A673 (cell line): Measurements from ENCODE around the gene FAM89B. TPM values are rescaled to one million over a fixed set of nuclear protein-coding genes. Genes with fewer than 3 reads are reported as not detected.
A peak's percentile ranks its signal among the peaks of the same experiment; 100 is the strongest.

Experiments used
- BruUV-seq: library from RNA; stranded (reverse); fragments of 400-500 nt; replicated peaks from 2 replicates; lab custom pipeline; 2021; lab: Mats Ljungman, UMichigan
- CTCF ChIA-PET: fragments of 300-600 bp; sonication (Branson Sonifier 250); formaldehyde crosslinking; loops from one replicate; lab custom pipeline; 2022; ENCODE audit warnings: antibody characterized with exemption; lab: Charles Lee
- POLR2A ChIA-PET: fragments of 300-600 bp; sonication (Branson Sonifier 250); formaldehyde crosslinking; loops from one replicate; lab custom pipeline; 2022; ENCODE audit warnings: antibody characterized with exemption; ENCODE audit not compliant: low non-redundant PET; lab: Charles Lee
- DNase-seq: peaks from one replicate; pipeline ENCODE4 v3.0.0-alpha.2; 2015; ENCODE audit warnings: low spot score
- H3K27ac ChIP-seq: fragments of 200-600 bp; sonication (generic); 2 replicates; pipeline ENCODE4 v1.5.1; 2016; ENCODE audit warnings: mixed run types, low read depth, mild to moderate bottlenecking, mixed read lengths, antibody characterized with exemption, low read length; ENCODE audit not compliant: poor library complexity, severe bottlenecking
- H3K27me3 ChIP-seq: fragments of 200-600 bp; sonication (generic); replicated peaks from 2 replicates; pipeline ENCODE4 v1.6.1; 2017; ENCODE audit warnings: mixed run types, low read depth, mild to moderate bottlenecking, mixed read lengths, antibody characterized with exemption, low read length; ENCODE audit not compliant: insufficient read depth, poor library complexity
- H3K36me3 ChIP-seq: fragments of 200-600 bp; sonication (generic); 2 replicates; pipeline ENCODE4 v1.6.1; 2016; ENCODE audit warnings: mixed run types, mild to moderate bottlenecking, mixed read lengths, antibody characterized with exemption, low read length; ENCODE audit not compliant: insufficient read depth, poor library complexity, severe bottlenecking
- H3K4me1 ChIP-seq: fragments of 200-600 bp; sonication (generic); 2 replicates; pipeline ENCODE4 v1.6.1; 2017; ENCODE audit warnings: mixed run types, mild to moderate bottlenecking, mixed read lengths, antibody characterized with exemption, low read length; ENCODE audit not compliant: insufficient read depth, poor library complexity, severe bottlenecking
- H3K4me3 ChIP-seq: fragments of 200-600 bp; sonication (generic); 2 replicates; pipeline ENCODE4 v1.5.1; 2016; ENCODE audit warnings: low read depth, mixed run types, mild to moderate bottlenecking, mixed read lengths, low read length; ENCODE audit not compliant: poor library complexity, severe bottlenecking
- H3K9me3 ChIP-seq: fragments of 200-600 bp; sonication (generic); 2 replicates; pipeline ENCODE4 v1.6.1; 2016; ENCODE audit warnings: mixed run types, low read depth, mild to moderate bottlenecking, mixed read lengths, antibody characterized with exemption, low read length; ENCODE audit not compliant: poor library complexity, severe bottlenecking
- CTCF ChIP-seq: fragments of 300-800, 200-600 bp; sonication (generic); conservative IDR thresholded peaks from 2 replicates; pipeline ENCODE4 v1.5.1; 2017; ENCODE audit warnings: low read depth, mild to moderate bottlenecking, antibody characterized with exemption, low read length, moderate library complexity, mixed read lengths
- EZH2 ChIP-seq: fragments of 200-600 bp; sonication (generic); IDR thresholded peaks from 2 replicates; pipeline ENCODE4 v1.6.1; 2017; ENCODE audit warnings: borderline replicate concordance, low read depth, mild to moderate bottlenecking, mixed read lengths, antibody characterized with exemption, low read length; ENCODE audit not compliant: poor library complexity, severe bottlenecking
- intact Hi-C: fragments of 100-400 bp; cut with micrococcal nuclease; formaldehyde crosslinking; loops from one replicate; pipeline ENCODE4 v1.10.0; 2022; ENCODE audit not compliant: unreplicated experiment
- total RNA-seq: library from RNA; stranded (reverse); gene quantifications from 2 replicates; pipeline ENCODE4 v1.2.3, GENCODE V29; 2021

FAM89B gene
- total RNA-seq, 1 experiment from 2014 or later, result 88.3 TPM

GRCh38 chr11:65610404-65610803 is 38.1 kb downstream of the FAM89B start:
- Histone ChIP-seq H3K4me3 (no peak overlapping the region), H3K9me3 (no peaks in the 10 kb centered on the region), H3K27ac (peak overlapping the region; percentile 90), H3K27me3 (no peaks in the 10 kb centered on the region), H3K4me1 (peaks cover 28% of the 10 kb centered on the region), H3K36me3 (peaks cover 10% of the 10 kb centered on the region)
- BruUV-seq, result no TSS peak
- no peak for TF ChIP-seq CTCF
- no peak for TF ChIP-seq EZH2
- intact Hi-C loops, result no loop called here
- ChIA-PET CTCF (no interaction called here), POLR2A (no interaction called here)
- no peak for DNase-seq

- Histone ChIP-seq H3K4me3 (peak overlapping the region; percentile 92), H3K9me3 (no peaks in the 10 kb centered on the region), H3K27me3 (no peaks in the 10 kb centered on the region), H3K36me3 (peaks cover 3% of the 10 kb centered on the region), H3K27ac (peak overlapping the region; percentile 90), H3K4me1 (peaks cover 28% of the 10 kb centered on the region)
- CTCF ChIA-PET, result no interaction called here
- TF ChIP-seq CTCF (no peak), EZH2 (no peak)
- intact Hi-C loops, result no loop called here
- peak; percentile 36 for DNase-seq
- BruUV-seq, result no TSS peak
- POLR2A ChIA-PET, result no interaction called here
These were observed 38.9 kb downstream of the FAM89B start for GRCh38 chr11:65611028-65611757.

- H3K4me3 ChIP-seq, result peak overlapping the region; percentile 92
- H3K9me3 ChIP-seq, result no peaks in the 10 kb centered on the region
- no peaks in the 10 kb centered on the region for H3K36me3 ChIP-seq
- DNase-seq, result no peak
- ChIA-PET POLR2A (interaction anchor here (0.5 to 0.6 kb wide), 2 partner anchors 40 to 108 kb away, joined by 3 to 12 read pairs; partner anchors contain the start of gene FAM89B), CTCF (no interaction called here)
- peaks cover 28% of the 10 kb centered on the region for H3K4me1 ChIP-seq
- BruUV-seq, result no TSS peak
- intact Hi-C loops, result no loop called here
- TF ChIP-seq CTCF (no peak), EZH2 (no peak)
- no peaks in the 10 kb centered on the region for H3K27me3 ChIP-seq
- peak overlapping the region; percentile 90 for H3K27ac ChIP-seq
These were observed 39.6 kb downstream of the FAM89B start for GRCh38 chr11:65611758-65612603.
